ENCODE data around the gene SYNE4.
A peak's percentile ranks its signal among the peaks of the same experiment; 100 is the strongest.

The SYNE4 gene

GRCh38 chr19:36023432-36023831 lies 14.8 kb upstream of the SYNE4 start:
- DNase-seq, result no peak

GRCh38 chr19:36019061-36019670 lies 10.6 kb upstream of the SYNE4 start:
- DNase-seq, result no peak

- DNase-seq, result peak; percentile 97
Measured at GRCh38 chr19:36014012-36014924, 5.7 kb upstream of the SYNE4 start, which contains the start of gene ALKBH6. TSS of gene ALKBH6 (minus strand) at chr19:36014213. CDS start at chr19:36013397, 816 bp downstream.

- no peak for DNase-seq
Measured at GRCh38 chr19:36013280-36014011, 4.8 kb upstream of the SYNE4 start.

GRCh38 chr19:36010402-36010801 lies 1.8 kb upstream of the SYNE4 start:
- no peak for DNase-seq

- no peak for DNase-seq
Measured at GRCh38 chr19:36009633-36010379, 1.2 kb upstream of the SYNE4 start.

GRCh38 chr19:36009220-36009619 lies 607 bp upstream of the SYNE4 start:
- no peak for DNase-seq

- DNase-seq, result no peak
Measured at GRCh38 chr19:36006955-36007354, 1.7 kb downstream of the SYNE4 start.

GRCh38 chr19:36003284-36003683 lies 5.3 kb downstream of the SYNE4 start:
- DNase-seq, result no peak

GRCh38 chr19:36001605-36002004 lies 7.0 kb downstream of the SYNE4 start:
- DNase-seq, result no peak

GRCh38 chr19:35996777-35997176 lies 11.8 kb downstream of the SYNE4 start:
- DNase-seq, result no peak

GRCh38 chr19:35995048-35995993 lies 13.3 kb downstream of the SYNE4 start, which contains the start of gene SDHAF1:
TSS of gene SDHAF1 (plus strand) at chr19:35995188. CDS start at chr19:35995275, 87 bp downstream.
- DNase-seq, result peak; percentile 85

- DNase-seq, result no peak
Measured at GRCh38 chr19:35993923-35994598, 14.6 kb downstream of the SYNE4 start.

GRCh38 chr19:35992907-35993765 lies 15.5 kb downstream of the SYNE4 start:
- no peak for DNase-seq

GRCh38 chr19:35991731-35992450 lies 16.7 kb downstream of the SYNE4 start:
- peak; percentile 60 for DNase-seq

GRCh38 chr19:35990771-35991730 lies 17.6 kb downstream of the SYNE4 start:
- no peak for DNase-seq

- DNase-seq, result no peak
Measured at GRCh38 chr19:35990156-35990555, 18.5 kb downstream of the SYNE4 start.

- no peak for DNase-seq
Measured at GRCh38 chr19:35988824-35989223, 19.8 kb downstream of the SYNE4 start.

All from NCI-H524 treated with DMSO at 0.1 percent for 48 hours (cell line).